Omental fat pad (tissue), 4 donors: ENCODE results near the gene INHA. TPM values are rescaled to one million over a fixed set of nuclear protein-coding genes. Genes with fewer than 3 reads are reported as not detected.

ENCODE experiments used
- ATAC-seq: fragments of 150-250 bp; one replicate; pipeline ENCODE4 v1.9.1; 2016; ENCODE audit warnings: mild to moderate bottlenecking, moderate library complexity; ENCODE audit not compliant: low FRiP score
- DNase-seq: peaks from one replicate; pipeline ENCODE4 v3.0.0-alpha.2; 2019; ENCODE audit warnings: low spot score
- total RNA-seq, 4 donors: library from RNA; depleted of rRNA; stranded (reverse); fragments of >200 nt; gene quantifications; one replicate each; pipeline ENCODE4 v1.1.0, GENCODE V29; 2016
- TF ChIP-seq, protein P1 (sequence below), 3 donors: fragments of 450-650 bp; IDR thresholded peaks; one replicate each; pipeline ENCODE4 v1.5.1; 2016 to 2017; ENCODE audit warnings: antibody characterized with exemption in 3 of 3, mild to moderate bottlenecking in 3 of 3, moderate library complexity in 2 of 3

Gene INHA
- total RNA-seq, 4 donors from 2014 or later, result 0.88 to 1.1 TPM; not detected in 2

- TF ChIP-seq, protein P1, sequence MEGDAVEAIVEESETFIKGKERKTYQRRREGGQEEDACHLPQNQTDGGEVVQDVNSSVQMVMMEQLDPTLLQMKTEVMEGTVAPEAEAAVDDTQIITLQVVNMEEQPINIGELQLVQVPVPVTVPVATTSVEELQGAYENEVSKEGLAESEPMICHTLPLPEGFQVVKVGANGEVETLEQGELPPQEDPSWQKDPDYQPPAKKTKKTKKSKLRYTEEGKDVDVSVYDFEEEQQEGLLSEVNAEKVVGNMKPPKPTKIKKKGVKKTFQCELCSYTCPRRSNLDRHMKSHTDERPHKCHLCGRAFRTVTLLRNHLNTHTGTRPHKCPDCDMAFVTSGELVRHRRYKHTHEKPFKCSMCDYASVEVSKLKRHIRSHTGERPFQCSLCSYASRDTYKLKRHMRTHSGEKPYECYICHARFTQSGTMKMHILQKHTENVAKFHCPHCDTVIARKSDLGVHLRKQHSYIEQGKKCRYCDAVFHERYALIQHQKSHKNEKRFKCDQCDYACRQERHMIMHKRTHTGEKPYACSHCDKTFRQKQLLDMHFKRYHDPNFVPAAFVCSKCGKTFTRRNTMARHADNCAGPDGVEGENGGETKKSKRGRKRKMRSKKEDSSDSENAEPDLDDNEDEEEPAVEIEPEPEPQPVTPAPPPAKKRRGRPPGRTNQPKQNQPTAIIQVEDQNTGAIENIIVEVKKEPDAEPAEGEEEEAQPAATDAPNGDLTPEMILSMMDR (IDR thresholded peaks at IDR 0.05), result no peak
- ATAC-seq (no peak), DNase-seq (no peak)
Observed at GRCh38 chr2:219612577-219613286, 40.6 kb downstream of the INHA start.

GRCh38 chr2:219613461-219614070 lies 41.5 kb downstream of the INHA start:
- ATAC-seq (no peak), DNase-seq (no peak)
- TF ChIP-seq, protein P1 (IDR thresholded peaks at IDR 0.05), result no peak

DNA sequence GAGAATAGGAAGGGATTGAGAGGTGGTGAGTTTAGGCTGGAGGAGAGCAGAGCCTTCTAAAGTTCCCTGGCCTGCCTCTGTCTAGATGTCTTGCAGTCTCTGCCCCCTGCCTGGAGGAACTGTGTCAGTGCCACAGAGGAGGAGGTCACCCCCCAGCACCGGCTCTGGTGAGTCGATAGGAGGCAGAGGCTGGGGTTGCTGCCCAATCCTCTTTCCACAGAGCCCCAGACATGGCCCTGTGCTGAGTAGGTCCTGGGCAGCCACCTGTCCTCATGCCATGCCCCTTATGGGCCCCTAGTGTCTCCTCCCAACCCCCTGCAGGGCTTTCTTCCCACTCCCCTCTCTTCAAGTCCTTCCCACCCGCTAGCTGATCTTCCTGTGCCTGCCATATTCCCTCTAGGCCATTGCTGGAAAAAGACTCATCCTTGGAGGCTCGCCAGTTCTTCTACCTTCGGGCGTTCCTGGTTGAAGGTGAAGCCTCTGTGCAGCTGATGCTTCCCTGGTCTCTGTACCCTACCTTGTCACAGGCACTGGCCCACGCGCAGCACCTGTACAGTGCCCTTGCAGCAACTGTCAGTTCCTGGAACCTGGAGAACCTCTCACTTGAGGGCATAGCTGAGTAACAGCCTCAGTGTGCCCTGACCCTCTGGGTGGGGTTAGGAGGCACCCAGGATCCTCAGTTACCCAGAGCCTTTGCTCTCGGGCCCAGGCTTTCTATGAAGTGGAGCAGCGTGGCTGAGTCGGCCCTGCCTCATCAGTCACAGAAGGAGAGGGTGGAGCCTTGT lies 42.2 kb downstream of the INHA start:
- TF ChIP-seq, protein P1 (IDR thresholded peaks at IDR 0.05), result no peak
- ATAC-seq, result no peak
- DNase-seq, result no peak

GRCh38 chr2:219615036-219615435 lies 42.9 kb downstream of the INHA start:
- TF ChIP-seq, protein P1 (IDR thresholded peaks at IDR 0.05), result no peak
- ATAC-seq (no peak), DNase-seq (no peak)

DNA sequence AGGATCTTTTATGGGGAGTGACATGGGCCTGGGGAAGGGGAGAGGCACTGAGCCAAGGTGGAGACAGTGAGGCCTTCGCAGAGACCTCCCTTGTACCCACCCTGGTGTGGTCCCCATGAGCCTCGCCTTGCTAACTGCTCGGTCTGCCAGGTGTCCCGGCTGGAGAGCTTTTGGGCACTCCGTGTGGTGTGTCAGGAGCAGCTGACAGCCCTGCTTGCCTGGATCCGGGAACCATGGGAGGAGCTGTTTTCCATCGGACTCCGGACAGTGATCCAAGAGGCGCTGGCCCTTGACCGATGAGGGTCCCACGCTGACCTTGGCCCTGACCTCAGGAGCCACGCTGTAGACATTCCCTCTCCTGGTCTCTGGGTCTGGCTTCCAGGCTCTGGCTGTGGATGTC lies 43.8 kb downstream of the INHA start:
- DNase-seq, result no peak
- TF ChIP-seq, protein P1 (IDR thresholded peaks at IDR 0.05), result no peak
- no peak for ATAC-seq

DNA sequence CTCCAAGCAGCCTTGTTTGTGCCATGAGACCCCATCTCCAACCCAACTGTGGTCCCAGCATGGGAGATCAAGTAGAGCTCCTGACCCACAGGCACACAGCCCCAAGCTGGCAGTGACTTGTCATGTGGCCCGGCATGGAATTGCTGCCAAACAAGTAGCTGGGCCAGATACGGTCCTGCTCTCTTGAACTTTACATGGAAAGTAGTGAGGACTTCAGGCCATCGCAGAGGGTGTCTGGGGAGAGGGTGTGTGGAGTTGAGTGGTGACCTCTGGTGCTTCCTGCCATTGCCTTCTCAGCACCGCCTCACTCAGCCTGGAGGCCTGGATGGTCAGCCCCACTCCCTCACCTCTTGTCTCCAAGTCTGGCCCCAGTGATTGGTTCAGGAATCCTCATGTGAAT lies 44.4 kb downstream of the INHA start:
- ATAC-seq (no peak), DNase-seq (no peak)
- TF ChIP-seq, protein P1 (IDR thresholded peaks at IDR 0.05), result no peak
